B cell (primary cell): ENCODE results near the gene DNAJB9.

ENCODE experiments used
- CTCF ChIP-seq: fragments of 200-600 bp; IDR thresholded peaks from one replicate; pipeline ENCODE4 v1.8.0; 2022; ENCODE audit warnings: antibody characterized with exemption, mild to moderate bottlenecking
- EZH2 ChIP-seq: IDR thresholded peaks from 2 replicates; pipeline ENCODE4 v1.6.1; 2012; ENCODE audit warnings: borderline replicate concordance, low read depth, mild to moderate bottlenecking, moderate library complexity, low read length; ENCODE audit not compliant: insufficient read depth, poor library complexity, severe bottlenecking

- no peak for TF ChIP-seq CTCF
- TF ChIP-seq EZH2, result no peak
These were observed 34.4 kb upstream of the DNAJB9 start for GRCh38 chr7:108535257-108535656.
